Measurements from ENCODE around the gene TNFRSF1A. TPM values are rescaled to one million over a fixed set of nuclear protein-coding genes. Genes with fewer than 3 reads are reported as not detected.

Gene TNFRSF1A
- total and polyA plus RNA-seq, 2 of the 13 experiments (the other 11 are each of a cell fraction or from before 2014, with no cell fraction given), result 41.5 to 61.2 TPM

- TF ChIP-seq LRRFIP1 (CRISPR knock-in tag; conservative IDR thresholded peaks at IDR 0.05) (no peak), THAP9 (CRISPR knock-in tag; IDR thresholded peaks at IDR 0.05; ENCODE audit: borderline replicate concordance) (peak; percentile 51; the same call in 1 of the 2 replicates), PHF20 (CRISPR knock-in tag; IDR thresholded peaks at IDR 0.05) (peak; percentile 46), JUNB (CRISPR knock-in tag; IDR thresholded peaks at IDR 0.05; ENCODE audit: borderline replicate concordance) (peak; percentile 35; the same call in 1 of the 2 replicates), DBP (CRISPR knock-in tag; IDR thresholded peaks at IDR 0.05; ENCODE audit: not compliant biosample characterization) (no peak), TGIF2 (CRISPR knock-in tag; IDR thresholded peaks at IDR 0.05) (peak; percentile 39; the same call in 1 of the 2 replicates), ZNF724P (CRISPR knock-in tag; IDR thresholded peaks at IDR 0.05; ENCODE audit: borderline replicate concordance) (peak; percentile 28; the same call in 1 of the 2 replicates), ZNF580 (CRISPR knock-in tag; IDR thresholded peaks at IDR 0.05; ENCODE audit: borderline replicate concordance, low read depth) (no peak), GLI4 (CRISPR knock-in tag; IDR thresholded peaks at IDR 0.05; ENCODE audit: borderline replicate concordance) (peak; percentile 34; the same call in 1 of the 2 replicates), SOX13 (IDR thresholded peaks at IDR 0.05) (0 out of 2 replicates have a peak, but pooled peaks have one; percentile 23), SOX13 (CRISPR knock-in tag; conservative IDR thresholded peaks at IDR 0.05 in 1 of 2, IDR thresholded peaks at IDR 0.05 in 1 of 2) (0 out of 4 replicates have a peak, but pooled peaks of 1 of the 2 experiments have one; percentile 25), RXRB (CRISPR knock-in tag; IDR thresholded peaks at IDR 0.05; ENCODE audit: borderline replicate concordance) (peak; percentile 37; the same call in 1 of the 2 replicates), KLF13 (CRISPR knock-in tag; IDR thresholded peaks at IDR 0.05) (no peak), ZSCAN31 (CRISPR knock-in tag; IDR thresholded peaks at IDR 0.05; ENCODE audit: low read depth) (no peak; the same call in 1 of the 2 replicates), RBM39 (IDR thresholded peaks at IDR 0.05; ENCODE audit: low read depth, low read length, poor library complexity, severe bottlenecking) (peak; percentile 67), ZFY (CRISPR knock-in tag; IDR thresholded peaks at IDR 0.05) (peak; percentile 89)
Measured at GRCh38 chr12:6341417-6342139, at the start of gene TNFRSF1A (continued).
